A549 (cell line): ENCODE results near the gene RBM17. TPM values are rescaled to one million over a fixed set of nuclear protein-coding genes. Genes with fewer than 3 reads are reported as not detected.
"Not testable (repeated sequence)": the region's sequence is repeated elsewhere in the genome, so short reads cannot be mapped to it uniquely, and the experiment has no call there.

Experiments used
- ATAC-seq, 2 experiments: fragments of 200-7000 bp in 1 of 2; fragments of >200 bp in 1 of 2; cut with Nextera tagmentation in 1 of 2; cut with Tn5 transposase in 1 of 2; 3 replicates each; pipeline versions ENCODE4 v1.8.0 to v1.9.1; 2018 to 2020; ENCODE audit warnings: mild to moderate bottlenecking in 1 of 2, moderate library complexity in 1 of 2
- CTCF ChIA-PET: fragments of 300-600 bp; sonication (Branson Sonifier 250); formaldehyde crosslinking; extraction: SDS; loops from one replicate; lab custom pipeline; 2021; ENCODE audit warnings: antibody characterized with exemption, inconsistent platforms; lab: Yijun Ruan, JAX
- POLR2A ChIA-PET: fragments of 350-600 bp; formaldehyde crosslinking; extraction: SDS; loops from one replicate; lab custom pipeline; 2021; ENCODE audit warnings: antibody characterized with exemption, inconsistent platforms; lab: Yijun Ruan, JAX
- DNase-seq, 2 experiments: peaks; one replicate each; pipeline versions ENCODE4 v3.0.0 to v3.0.0-alpha.2; 2011 to 2016; ENCODE audit warnings: low read depth in 1 of 2, low spot score in 1 of 2
- FAIRE-seq: peaks from 2 replicates; lab custom pipeline; 2011; peaks lifted over from hg19 to GRCh38; lab: Jason Lieb, UNC
- H3K27ac ChIP-seq, 2 experiments: fragments of >200 bp; sonication (Bioruptor Twin); formaldehyde crosslinking; 3 replicates each; pipeline ENCODE4 v1.5.1; 2016 to 2017
- H3K4me1 ChIP-seq: fragments of >200 bp; sonication (Bioruptor Twin); formaldehyde crosslinking; 3 replicates; pipeline ENCODE4 v1.6.1; 2016
- H3K4me2 ChIP-seq: fragments of >200 bp; sonication (Bioruptor Twin); formaldehyde crosslinking; 3 replicates; pipeline ENCODE4 v1.6.1; 2016
- H3K4me3 ChIP-seq: fragments of >200 bp; sonication (Bioruptor Twin); formaldehyde crosslinking; 3 replicates; pipeline ENCODE4 v1.5.1; 2016
- H3K9me3 ChIP-seq: fragments of >200 bp; sonication (Bioruptor Twin); formaldehyde crosslinking; 3 replicates; pipeline ENCODE4 v1.6.1; 2016
- BHLHE40 ChIP-seq: IDR thresholded peaks from 2 replicates; pipeline ENCODE4 v1.6.1; 2012; ENCODE audit warnings: low read depth, low read length, inconsistent platforms
- CBX2 ChIP-seq: fragments of 200-600 bp; sonication (generic); IDR thresholded peaks from 2 replicates; pipeline ENCODE4 v1.6.1; 2016; ENCODE audit warnings: low read depth, mild to moderate bottlenecking, borderline replicate concordance
- CHD2 ChIP-seq: fragments of 150-350 bp; IDR thresholded peaks from 2 replicates; pipeline ENCODE4 v1.6.1; 2014; ENCODE audit warnings: low read length; ENCODE audit not compliant: partially characterized antibody
- FOSB ChIP-seq: fragments of 250-450 bp; sonication (Bioruptor Pico); IDR thresholded peaks from 2 replicates; pipeline ENCODE4 v1.5.0; 2020; ENCODE audit warnings: mild to moderate bottlenecking, moderate library complexity
- FOSL2 ChIP-seq, 2 experiments: fragments of 450-650 bp in 1 of 2; fragments of >200 bp in 1 of 2; sonication (Bioruptor Twin) in 1 of 2; formaldehyde crosslinking; IDR thresholded peaks; 2 replicates each; pipeline versions ENCODE4 v1.5.0 to v1.6.1; 2016 to 2020; ENCODE audit warnings: mild to moderate bottlenecking in 1 of 2, moderate library complexity in 1 of 2
- HDAC2 ChIP-seq: fragments of 200-600 bp; sonication (generic); IDR thresholded peaks from 2 replicates; pipeline ENCODE4 v1.6.1; 2016
- HOXA7 ChIP-seq: fragments of 250-450 bp; sonication (Bioruptor Pico); IDR thresholded peaks from 2 replicates; pipeline ENCODE4 v1.5.0; 2020; ENCODE audit warnings: mild to moderate bottlenecking, moderate library complexity
- HOXB5 ChIP-seq: fragments of 250-450 bp; sonication (Bioruptor Pico); IDR thresholded peaks from 2 replicates; pipeline ENCODE4 v1.5.0; 2020; ENCODE audit warnings: mild to moderate bottlenecking, moderate library complexity
- JUN ChIP-seq, 2 experiments: fragments of >200 bp; sonication (Bioruptor Twin); formaldehyde crosslinking; IDR thresholded peaks; 2 replicates in 1 of 2; 3 replicates in 1 of 2; pipeline ENCODE4 v1.6.1; 2016 to 2017
- JUNB ChIP-seq: fragments of >200 bp; sonication (Bioruptor Twin); formaldehyde crosslinking; IDR thresholded peaks from 2 replicates; pipeline ENCODE4 v1.6.1; 2016
- KDM1A ChIP-seq: fragments of 200-600 bp; sonication (generic); IDR thresholded peaks from 2 replicates; pipeline ENCODE4 v1.6.1; 2016; ENCODE audit warnings: low read depth, mild to moderate bottlenecking
- MAFK ChIP-seq: fragments of 450-650 bp; IDR thresholded peaks from 2 replicates; pipeline ENCODE4 v1.6.1; 2014; ENCODE audit not compliant: partially characterized antibody
- NPAS2 ChIP-seq: fragments of 250-450 bp; sonication (Bioruptor Pico); IDR thresholded peaks from 2 replicates; pipeline ENCODE4 v1.8.0; 2022; ENCODE audit warnings: mild to moderate bottlenecking, moderate library complexity, borderline replicate concordance
- ZC3H11A ChIP-seq: fragments of 450-650 bp; IDR thresholded peaks from 2 replicates; pipeline ENCODE4 v1.6.1; 2014; ENCODE audit warnings: antibody characterized with exemption, mild to moderate bottlenecking
- WGBS: methylation state at CpG from one replicate; pipeline ENCODE4 v1.1.6; 2017; ENCODE audit errors: missing lambda C conversion rate; 5-methylcytosine and 5-hydroxymethylcytosine counted together
- polyA plus RNA-seq, 4 experiments: library from polyadenylated mRNA; depleted of rRNA in 3 of 4; stranded (reverse); fragments of >200 nt; fragmentation: RNase III in 1 of 4; extraction: RNeasy Plus Mini Kit Qiagen cat#74134 plus additional on column Dnase treatment in 1 of 4; gene quantifications; 2 replicates in 3 of 4; 3 replicates in 1 of 4; pipeline ENCODE4 v1.2.3, GENCODE V29; 2011 to 2017
- TF ChIP-seq, protein P1 (sequence below): fragments of 200-600 bp; sonication (generic); IDR thresholded peaks from 2 replicates; pipeline ENCODE4 v1.6.1; 2016; ENCODE audit warnings: antibody characterized with exemption, mild to moderate bottlenecking, moderate library complexity
- TF ChIP-seq, protein P2 (sequence below): fragments of 250-450 bp; sonication (Bioruptor Pico); IDR thresholded peaks from 2 replicates; pipeline ENCODE4 v1.5.0; 2020; ENCODE audit warnings: low read depth, mild to moderate bottlenecking, moderate library complexity
- TF ChIP-seq, protein P3 (sequence below): IDR thresholded peaks from 2 replicates; pipeline ENCODE4 v1.6.1; 2012; ENCODE audit warnings: low read depth, borderline replicate concordance

The RBM17 gene
- polyA plus RNA-seq, 2 of the 4 experiments (the other 2 are of a cell fraction): 75.2 to 121 TPM

DNA sequence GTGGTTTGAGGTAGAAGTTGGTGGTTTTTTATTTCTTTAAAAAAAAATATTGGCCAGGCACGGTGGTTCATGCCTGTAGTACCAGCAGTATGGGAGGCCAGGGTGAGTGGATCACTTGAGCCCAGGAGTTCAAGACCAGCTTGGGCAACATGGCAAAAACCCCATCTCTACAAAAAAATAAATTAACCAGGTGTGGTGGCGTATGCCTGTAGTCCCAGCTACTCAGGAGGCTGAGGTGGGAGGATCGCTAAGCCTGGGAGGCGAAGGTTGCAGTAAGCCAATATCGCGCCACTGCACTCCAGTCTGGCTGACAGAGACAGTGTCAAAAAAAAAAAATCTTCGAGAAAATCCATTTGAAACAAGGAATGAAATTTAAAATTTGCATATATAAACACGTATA is 27.8 kb upstream of the RBM17 start (continued):
- TF ChIP-seq, protein P1, sequence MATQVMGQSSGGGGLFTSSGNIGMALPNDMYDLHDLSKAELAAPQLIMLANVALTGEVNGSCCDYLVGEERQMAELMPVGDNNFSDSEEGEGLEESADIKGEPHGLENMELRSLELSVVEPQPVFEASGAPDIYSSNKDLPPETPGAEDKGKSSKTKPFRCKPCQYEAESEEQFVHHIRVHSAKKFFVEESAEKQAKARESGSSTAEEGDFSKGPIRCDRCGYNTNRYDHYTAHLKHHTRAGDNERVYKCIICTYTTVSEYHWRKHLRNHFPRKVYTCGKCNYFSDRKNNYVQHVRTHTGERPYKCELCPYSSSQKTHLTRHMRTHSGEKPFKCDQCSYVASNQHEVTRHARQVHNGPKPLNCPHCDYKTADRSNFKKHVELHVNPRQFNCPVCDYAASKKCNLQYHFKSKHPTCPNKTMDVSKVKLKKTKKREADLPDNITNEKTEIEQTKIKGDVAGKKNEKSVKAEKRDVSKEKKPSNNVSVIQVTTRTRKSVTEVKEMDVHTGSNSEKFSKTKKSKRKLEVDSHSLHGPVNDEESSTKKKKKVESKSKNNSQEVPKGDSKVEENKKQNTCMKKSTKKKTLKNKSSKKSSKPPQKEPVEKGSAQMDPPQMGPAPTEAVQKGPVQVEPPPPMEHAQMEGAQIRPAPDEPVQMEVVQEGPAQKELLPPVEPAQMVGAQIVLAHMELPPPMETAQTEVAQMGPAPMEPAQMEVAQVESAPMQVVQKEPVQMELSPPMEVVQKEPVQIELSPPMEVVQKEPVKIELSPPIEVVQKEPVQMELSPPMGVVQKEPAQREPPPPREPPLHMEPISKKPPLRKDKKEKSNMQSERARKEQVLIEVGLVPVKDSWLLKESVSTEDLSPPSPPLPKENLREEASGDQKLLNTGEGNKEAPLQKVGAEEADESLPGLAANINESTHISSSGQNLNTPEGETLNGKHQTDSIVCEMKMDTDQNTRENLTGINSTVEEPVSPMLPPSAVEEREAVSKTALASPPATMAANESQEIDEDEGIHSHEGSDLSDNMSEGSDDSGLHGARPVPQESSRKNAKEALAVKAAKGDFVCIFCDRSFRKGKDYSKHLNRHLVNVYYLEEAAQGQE: no peak

GRCh38 chr10:6062101-6062771 is 26.6 kb upstream of the RBM17 start, which contains the start of gene IL2RA:
Gene IL2RA, minus strand, starts transcription at chr10:6062367. Its CDS starts 216 bp downstream, at chr10:6062151.
- Histone ChIP-seq H3K27ac (no peak within 1 kb of the TSS), H3K4me3 (no peak within 1 kb of the TSS), H3K4me1 (no peaks in the 10 kb centered on the region), H3K9me3 (no peaks in the 10 kb centered on the region), H3K4me2 (no peak within 1 kb of the TSS)
- WGBS: 81% methylated on average over 15 of the region's 18 CpGs
- ATAC-seq (no peak), DNase-seq (no peak), FAIRE-seq (no peak)
- TF ChIP-seq CHD2: no peak
- TF ChIP-seq HOXB5: no peak
- no peak for TF ChIP-seq JUN (IDR thresholded peaks at IDR 0.05)
- TF ChIP-seq KDM1A: no peak
- TF ChIP-seq FOSB (CRISPR knock-in tag): no peak
- POLR2A ChIA-PET: no interaction called here
- CTCF ChIA-PET: interaction anchor here (0.7 kb wide), 1 partner anchor 41 kb away, joined by 3 read pairs; no protein-coding TSS in a partner anchor

- POLR2A ChIA-PET: no interaction called here
- Histone ChIP-seq H3K4me3 (no peak overlapping the region), H3K4me1 (no peaks in the 10 kb centered on the region), H3K9me3 (no peaks in the 10 kb centered on the region), H3K4me2 (no peak overlapping the region), H3K27ac (no peak overlapping the region)
- DNase-seq: no peak
- no peak for FAIRE-seq
- 39% methylated on average over 7 of the region's 7 CpGs for whole genome bisulfite sequencing
- CTCF ChIA-PET: no interaction called here
- TF ChIP-seq CBX2 (no peak), FOSL2 (IDR thresholded peaks at IDR 0.05) (no peak), FOSL2 (CRISPR knock-in tag; IDR thresholded peaks at IDR 0.05) (no peak), MAFK (no peak), NPAS2 (no peak), HOXB5 (no peak), ZC3H11A (no peak), HDAC2 (no peak), JUNB (no peak), FOSB (CRISPR knock-in tag) (no peak), HOXA7 (CRISPR knock-in tag) (no peak), BHLHE40 (no peak), KDM1A (no peak)
- TF ChIP-seq, protein P2, sequence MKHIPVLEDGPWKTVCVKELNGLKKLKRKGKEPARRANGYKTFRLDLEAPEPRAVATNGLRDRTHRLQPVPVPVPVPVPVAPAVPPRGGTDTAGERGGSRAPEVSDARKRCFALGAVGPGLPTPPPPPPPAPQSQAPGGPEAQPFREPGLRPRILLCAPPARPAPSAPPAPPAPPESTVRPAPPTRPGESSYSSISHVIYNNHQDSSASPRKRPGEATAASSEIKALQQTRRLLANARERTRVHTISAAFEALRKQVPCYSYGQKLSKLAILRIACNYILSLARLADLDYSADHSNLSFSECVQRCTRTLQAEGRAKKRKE: no peak
- TF ChIP-seq, protein P3, sequence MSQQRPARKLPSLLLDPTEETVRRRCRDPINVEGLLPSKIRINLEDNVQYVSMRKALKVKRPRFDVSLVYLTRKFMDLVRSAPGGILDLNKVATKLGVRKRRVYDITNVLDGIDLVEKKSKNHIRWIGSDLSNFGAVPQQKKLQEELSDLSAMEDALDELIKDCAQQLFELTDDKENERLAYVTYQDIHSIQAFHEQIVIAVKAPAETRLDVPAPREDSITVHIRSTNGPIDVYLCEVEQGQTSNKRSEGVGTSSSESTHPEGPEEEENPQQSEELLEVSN: no peak
- TF ChIP-seq, protein P1: no peak
- ATAC-seq: no peak
Observed at GRCh38 chr10:6064119-6064518, 24.7 kb upstream of the RBM17 start.

- 56% methylated on average over 3 of the region's 3 CpGs for WGBS
- H3K4me1 ChIP-seq, H3K9me3 ChIP-seq, ATAC-seq, H3K4me3 ChIP-seq, POLR2A ChIA-PET, CTCF ChIA-PET, H3K4me2 ChIP-seq, DNase-seq, H3K27ac ChIP-seq, FAIRE-seq: not testable (repeated sequence)
Observed at GRCh38 chr10:6064726-6065125, 24.1 kb upstream of the RBM17 start.
